Panc1 (cell line): ENCODE measurements around the gene JUN. TPM values are rescaled to one million over a fixed set of nuclear protein-coding genes. Genes with fewer than 3 reads are reported as not detected.

Experiments
- ATAC-seq: fragments of 200-7000 bp; cut with Tn5 transposase; 2 replicates; pipeline ENCODE4 v1.9.1; 2020; ENCODE audit warnings: mild to moderate bottlenecking, moderate library complexity
- BruUV-seq: library from RNA; stranded (reverse); fragments of 400-500 nt; replicated peaks from 2 replicates; lab custom pipeline; 2021; lab: Mats Ljungman, UMichigan
- CTCF ChIA-PET: fragments of 300-600 bp; sonication (Branson Sonifier 250); formaldehyde crosslinking; loops from one replicate; lab custom pipeline; 2022; ENCODE audit warnings: antibody characterized with exemption; lab: Charles Lee
- POLR2A ChIA-PET: fragments of 300-600 bp; sonication (Branson Sonifier 250); formaldehyde crosslinking; loops from one replicate; lab custom pipeline; 2022; ENCODE audit warnings: antibody characterized with exemption; lab: Charles Lee
- DNase-seq: peaks from one replicate; pipeline ENCODE4 v3.0.0-alpha.2; 2010; ENCODE audit warnings: low read depth, low spot score
- H3K27ac ChIP-seq: 2 replicates; pipeline ENCODE4 v1.5.1; 2011; ENCODE audit warnings: mild to moderate bottlenecking, low read length, inconsistent platforms
- H3K27me3 ChIP-seq: fragments of 200-500 bp; sonication (Bioruptor generic); 2 replicates; pipeline ENCODE4 v1.6.0; 2014; ENCODE audit warnings: low read length, inconsistent platforms; ENCODE audit not compliant: control insufficient read depth, insufficient read depth
- H3K36me3 ChIP-seq: fragments of 200-500 bp; sonication (Bioruptor generic); 2 replicates; pipeline ENCODE4 v1.5.1; 2014; ENCODE audit warnings: inconsistent platforms, mild to moderate bottlenecking, low read length, moderate library complexity; ENCODE audit not compliant: control insufficient read depth, insufficient read depth
- H3K4me1 ChIP-seq: 2 replicates; pipeline ENCODE4 v1.5.1; 2011; ENCODE audit warnings: inconsistent platforms, mild to moderate bottlenecking, low read length, moderate library complexity; ENCODE audit not compliant: control insufficient read depth, insufficient read depth
- H3K4me3 ChIP-seq, 2 experiments: 2 replicates each; pipeline ENCODE4 v1.5.1; 2011 to 2012; ENCODE audit warnings: low read depth in 2 of 2, low read length in 2 of 2, mild to moderate bottlenecking in 2 of 2, inconsistent platforms in 1 of 2, moderate library complexity in 1 of 2
- H3K9me3 ChIP-seq: fragments of 200-500 bp; sonication (Bioruptor generic); 2 replicates; pipeline ENCODE4 v1.5.1; 2014; ENCODE audit warnings: low read depth, mild to moderate bottlenecking, inconsistent platforms, low read length, moderate library complexity; ENCODE audit not compliant: control insufficient read depth, insufficient read depth
- POLR2AphosphoS5 ChIP-seq: IDR thresholded peaks from 2 replicates; pipeline ENCODE4 v1.6.1; 2012; ENCODE audit warnings: mild to moderate bottlenecking, low read depth, low read length, moderate library complexity
- SIN3A ChIP-seq: IDR thresholded peaks from 2 replicates; pipeline ENCODE4 v1.6.1; 2012; ENCODE audit warnings: low read depth, mild to moderate bottlenecking, low read length, moderate library complexity, borderline replicate concordance; ENCODE audit not compliant: insufficient read depth
- TCF7L2 ChIP-seq: IDR thresholded peaks from 2 replicates; pipeline ENCODE4 v1.6.1; 2011; ENCODE audit warnings: mild to moderate bottlenecking, low read depth, low read length, inconsistent platforms
- in situ Hi-C: cut with HindIII; loops from 2 replicates; pipeline ENCODE4 v1.10.0; 2016; ENCODE audit warnings: low sequenced_read_pairs, low pct_unique_long_range_greater_than_20kb
- intact Hi-C: fragments of 100-400 bp; cut with micrococcal nuclease; formaldehyde crosslinking; loops from one replicate; pipeline ENCODE4 v1.10.0; 2022; ENCODE audit not compliant: unreplicated experiment
- total RNA-seq: library from RNA; stranded (reverse); gene quantifications from one replicate; pipeline ENCODE4 v1.2.1, GENCODE V29; 2021; ENCODE audit not compliant: unreplicated experiment
- TF ChIP-seq, protein P1 (sequence below), 2 experiments: IDR thresholded peaks; 2 replicates each; pipeline ENCODE4 v1.6.1; 2011 to 2012; ENCODE audit warnings: low read depth in 2 of 2, control low read depth in 1 of 2, low read length in 1 of 2, mild to moderate bottlenecking in 1 of 2, moderate library complexity in 1 of 2; ENCODE audit not compliant: insufficient read depth in 1 of 2
- TF ChIP-seq, protein P2 (sequence below): fragments of 450-650 bp; IDR thresholded peaks from 2 replicates; pipeline ENCODE4 v1.5.1; 2017; ENCODE audit warnings: mild to moderate bottlenecking

The JUN gene
- total RNA-seq, 1 experiment from 2014 or later: 70.0 TPM

DNA sequence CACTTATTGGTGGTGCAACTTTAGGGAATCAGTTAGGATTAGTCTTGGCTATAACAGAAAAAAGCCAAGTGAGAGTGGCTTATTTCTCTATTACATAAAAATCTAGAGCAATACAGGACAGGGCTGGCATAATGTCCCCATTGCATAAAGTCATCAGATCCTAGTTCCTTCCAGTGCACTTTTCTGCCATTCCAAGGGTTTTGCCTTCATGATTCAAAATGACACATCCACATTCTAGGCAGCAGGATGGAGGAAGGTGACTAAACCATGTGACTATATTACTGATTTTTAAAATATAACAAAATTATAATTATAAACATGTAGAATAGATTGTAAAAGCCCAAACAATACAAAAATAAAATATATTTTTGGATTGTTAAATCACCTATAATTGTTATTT is 18.8 kb downstream of the JUN start:
- H3K4me3 ChIP-seq: no peak overlapping the region
- ATAC-seq (no peak), DNase-seq (no peak)
- ChIA-PET POLR2A (no interaction called here), CTCF (no interaction called here)
- TF ChIP-seq SIN3A (no peak), TCF7L2 (no peak), POLR2AphosphoS5 (no peak)
- TF ChIP-seq, protein P1, sequence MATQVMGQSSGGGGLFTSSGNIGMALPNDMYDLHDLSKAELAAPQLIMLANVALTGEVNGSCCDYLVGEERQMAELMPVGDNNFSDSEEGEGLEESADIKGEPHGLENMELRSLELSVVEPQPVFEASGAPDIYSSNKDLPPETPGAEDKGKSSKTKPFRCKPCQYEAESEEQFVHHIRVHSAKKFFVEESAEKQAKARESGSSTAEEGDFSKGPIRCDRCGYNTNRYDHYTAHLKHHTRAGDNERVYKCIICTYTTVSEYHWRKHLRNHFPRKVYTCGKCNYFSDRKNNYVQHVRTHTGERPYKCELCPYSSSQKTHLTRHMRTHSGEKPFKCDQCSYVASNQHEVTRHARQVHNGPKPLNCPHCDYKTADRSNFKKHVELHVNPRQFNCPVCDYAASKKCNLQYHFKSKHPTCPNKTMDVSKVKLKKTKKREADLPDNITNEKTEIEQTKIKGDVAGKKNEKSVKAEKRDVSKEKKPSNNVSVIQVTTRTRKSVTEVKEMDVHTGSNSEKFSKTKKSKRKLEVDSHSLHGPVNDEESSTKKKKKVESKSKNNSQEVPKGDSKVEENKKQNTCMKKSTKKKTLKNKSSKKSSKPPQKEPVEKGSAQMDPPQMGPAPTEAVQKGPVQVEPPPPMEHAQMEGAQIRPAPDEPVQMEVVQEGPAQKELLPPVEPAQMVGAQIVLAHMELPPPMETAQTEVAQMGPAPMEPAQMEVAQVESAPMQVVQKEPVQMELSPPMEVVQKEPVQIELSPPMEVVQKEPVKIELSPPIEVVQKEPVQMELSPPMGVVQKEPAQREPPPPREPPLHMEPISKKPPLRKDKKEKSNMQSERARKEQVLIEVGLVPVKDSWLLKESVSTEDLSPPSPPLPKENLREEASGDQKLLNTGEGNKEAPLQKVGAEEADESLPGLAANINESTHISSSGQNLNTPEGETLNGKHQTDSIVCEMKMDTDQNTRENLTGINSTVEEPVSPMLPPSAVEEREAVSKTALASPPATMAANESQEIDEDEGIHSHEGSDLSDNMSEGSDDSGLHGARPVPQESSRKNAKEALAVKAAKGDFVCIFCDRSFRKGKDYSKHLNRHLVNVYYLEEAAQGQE (IDR thresholded peaks at IDR 0.05; ENCODE audit: insufficient read depth in 1 of 2, low read depth in 2 of 2, low read length in 1 of 2): no peak
- TF ChIP-seq, protein P2, sequence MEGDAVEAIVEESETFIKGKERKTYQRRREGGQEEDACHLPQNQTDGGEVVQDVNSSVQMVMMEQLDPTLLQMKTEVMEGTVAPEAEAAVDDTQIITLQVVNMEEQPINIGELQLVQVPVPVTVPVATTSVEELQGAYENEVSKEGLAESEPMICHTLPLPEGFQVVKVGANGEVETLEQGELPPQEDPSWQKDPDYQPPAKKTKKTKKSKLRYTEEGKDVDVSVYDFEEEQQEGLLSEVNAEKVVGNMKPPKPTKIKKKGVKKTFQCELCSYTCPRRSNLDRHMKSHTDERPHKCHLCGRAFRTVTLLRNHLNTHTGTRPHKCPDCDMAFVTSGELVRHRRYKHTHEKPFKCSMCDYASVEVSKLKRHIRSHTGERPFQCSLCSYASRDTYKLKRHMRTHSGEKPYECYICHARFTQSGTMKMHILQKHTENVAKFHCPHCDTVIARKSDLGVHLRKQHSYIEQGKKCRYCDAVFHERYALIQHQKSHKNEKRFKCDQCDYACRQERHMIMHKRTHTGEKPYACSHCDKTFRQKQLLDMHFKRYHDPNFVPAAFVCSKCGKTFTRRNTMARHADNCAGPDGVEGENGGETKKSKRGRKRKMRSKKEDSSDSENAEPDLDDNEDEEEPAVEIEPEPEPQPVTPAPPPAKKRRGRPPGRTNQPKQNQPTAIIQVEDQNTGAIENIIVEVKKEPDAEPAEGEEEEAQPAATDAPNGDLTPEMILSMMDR: no peak
- H3K4me1 ChIP-seq: no peaks in the 10 kb centered on the region
- H3K36me3 ChIP-seq: no peaks in the 10 kb centered on the region
- in situ Hi-C loops (no loop called here), intact Hi-C loops (no loop called here)
- H3K27ac ChIP-seq: no peak overlapping the region
- no peaks in the 10 kb centered on the region for H3K27me3 ChIP-seq
- H3K9me3 ChIP-seq: no peaks in the 10 kb centered on the region
- no TSS peak for BruUV-seq

DNA sequence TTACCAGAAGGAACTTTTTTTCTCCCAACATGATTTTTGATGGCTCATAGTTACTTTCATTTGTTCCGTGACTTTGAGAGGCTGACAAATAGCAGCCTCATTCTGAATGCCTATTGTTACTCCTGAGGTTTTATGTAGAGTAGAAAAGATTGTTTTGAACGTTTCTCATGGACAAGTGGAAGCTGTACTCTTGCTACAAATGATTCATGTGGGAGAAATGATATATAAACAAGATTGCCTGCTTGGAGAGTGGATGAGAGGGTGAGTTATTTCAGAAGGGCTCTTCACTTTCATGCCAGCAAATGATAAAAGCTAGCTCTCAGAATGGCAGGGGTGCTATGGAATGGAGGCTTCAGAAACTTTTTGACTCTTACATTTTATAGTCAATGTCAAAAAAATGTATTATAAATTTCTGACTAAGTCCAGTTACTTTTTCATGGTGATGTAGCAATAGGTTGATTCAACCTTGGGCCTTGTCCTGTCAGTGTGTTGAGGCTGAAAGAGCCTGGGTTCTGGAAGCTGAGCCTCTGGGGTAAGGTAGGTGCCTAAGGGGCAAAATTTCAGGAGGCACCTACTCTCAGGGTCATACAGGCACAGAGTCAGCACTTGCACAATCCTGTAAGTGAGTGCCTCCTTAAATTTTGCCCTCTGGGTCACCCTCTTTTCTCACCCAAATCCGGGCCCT is 19.4 kb downstream of the JUN start:
- CTCF ChIA-PET: no interaction called here
- Histone ChIP-seq H3K27ac (no peak overlapping the region), H3K4me3 (0 out of 4 replicates have a peak overlapping the region, but pooled peaks of 1 of the 2 experiments have one; percentile 8), H3K4me1 (no peaks in the 10 kb centered on the region), H3K9me3 (no peaks in the 10 kb centered on the region), H3K36me3 (no peaks in the 10 kb centered on the region), H3K27me3 (no peaks in the 10 kb centered on the region)
- POLR2A ChIA-PET: interaction anchor here (0.6 kb wide), 1 partner anchor 11 kb away, joined by 3 read pairs; no protein-coding TSS in a partner anchor
- TF ChIP-seq, protein P1 (IDR thresholded peaks at IDR 0.05; ENCODE audit: insufficient read depth in 1 of 2, low read depth in 2 of 2, low read length in 1 of 2): no peak
- TF ChIP-seq POLR2AphosphoS5: no peak
- TF ChIP-seq, protein P2: no peak
- no peak for TF ChIP-seq SIN3A
- TF ChIP-seq TCF7L2: no peak
- BruUV-seq: no TSS peak
- ATAC-seq: peak; percentile 49; the same call in 1 of the 2 replicates
- in situ Hi-C loops: no loop called here
- intact Hi-C loops: no loop called here
- no peak for DNase-seq
